Stimulated activated CD8-positive, alpha-beta memory T cell treated with anti-CD3 and anti-CD28 coated beads, Interleukin-7, amount 100 ng/mL, for 24 hours (primary cell): ENCODE results near the gene SCP2.

Experiments used
- DNase-seq: peaks from one replicate; pipeline ENCODE4 v3.0.0-alpha.2; 2020; ENCODE audit warnings: low read depth

The SCP2 gene

DNA sequence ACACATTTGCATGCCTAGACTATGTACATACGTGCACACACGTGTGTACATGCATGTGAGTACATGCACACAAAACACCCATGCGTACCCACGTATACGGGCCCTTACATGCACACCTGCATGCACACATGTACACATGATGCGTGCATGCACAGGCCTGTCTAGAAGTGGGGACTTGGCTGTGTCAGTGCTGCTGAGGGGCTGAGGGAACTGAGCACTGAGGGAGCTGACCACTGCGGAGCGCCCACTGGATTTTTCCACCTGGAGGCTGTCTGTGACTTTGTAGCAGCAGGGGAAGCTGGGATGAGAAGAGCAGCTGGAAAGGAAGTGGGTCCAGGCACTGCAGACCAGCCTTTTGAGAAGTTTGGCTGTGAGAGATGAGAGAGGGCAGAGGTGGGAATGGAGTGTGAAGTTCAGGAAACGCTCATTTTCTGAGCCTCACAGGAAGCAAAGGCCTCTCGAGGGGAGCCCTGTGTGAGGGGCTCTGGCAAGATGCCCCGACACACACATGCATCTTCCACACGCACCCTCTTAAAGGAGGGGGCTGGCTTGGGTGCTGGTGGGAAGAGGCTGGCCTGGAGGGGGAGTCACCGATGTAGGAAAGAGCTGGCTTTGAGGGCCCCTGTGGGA is 155.9 kb downstream of the SCP2 start:
- no peak for DNase-seq

DNA sequence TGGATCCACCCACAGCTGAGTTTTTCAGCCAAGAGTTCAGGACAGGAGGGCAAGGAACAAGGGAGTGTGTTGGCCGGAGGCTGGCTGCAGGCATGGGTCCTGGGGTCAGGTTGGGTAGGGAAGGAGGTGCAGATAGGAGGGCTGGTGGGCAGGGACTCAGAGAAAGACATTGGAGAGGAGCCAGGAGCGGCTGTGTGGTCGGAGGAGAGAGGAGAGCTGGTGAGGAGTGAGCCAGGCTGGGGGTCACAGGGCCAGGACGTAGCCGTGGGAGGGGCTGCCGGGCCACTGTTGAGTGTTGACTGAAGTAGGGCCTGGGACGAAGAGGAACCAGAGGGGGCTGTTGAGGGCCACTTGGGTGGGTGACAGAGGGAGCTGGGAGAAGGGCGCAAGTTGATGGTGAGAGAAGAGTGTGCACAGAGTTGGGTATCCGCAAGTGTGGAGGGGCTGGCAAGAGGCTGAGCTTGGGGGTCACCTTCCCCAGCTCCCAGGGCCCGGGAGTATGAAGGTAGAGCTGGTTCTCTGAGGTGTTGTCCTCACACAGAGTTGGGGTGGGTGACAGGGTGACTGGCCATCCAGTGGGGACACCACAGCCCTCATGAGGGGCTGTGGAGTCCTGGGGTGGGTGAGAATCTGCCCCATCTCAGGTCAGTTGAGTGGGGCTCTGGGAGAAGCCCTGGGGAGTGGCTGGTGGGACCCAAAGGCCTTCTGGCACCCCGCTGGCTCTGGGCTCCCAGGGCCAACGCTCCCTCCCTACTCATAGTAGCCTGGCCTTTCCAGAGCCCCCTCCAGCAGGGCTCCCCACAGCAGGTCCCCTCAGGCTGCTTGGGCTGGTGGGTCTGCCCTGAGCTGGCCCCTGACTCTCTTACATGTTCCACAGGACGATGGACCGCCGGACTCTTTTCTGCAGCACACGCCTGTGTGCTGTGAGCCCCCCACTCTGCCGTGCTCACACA is 156.8 kb downstream of the SCP2 start:
- no peak for DNase-seq

DNA sequence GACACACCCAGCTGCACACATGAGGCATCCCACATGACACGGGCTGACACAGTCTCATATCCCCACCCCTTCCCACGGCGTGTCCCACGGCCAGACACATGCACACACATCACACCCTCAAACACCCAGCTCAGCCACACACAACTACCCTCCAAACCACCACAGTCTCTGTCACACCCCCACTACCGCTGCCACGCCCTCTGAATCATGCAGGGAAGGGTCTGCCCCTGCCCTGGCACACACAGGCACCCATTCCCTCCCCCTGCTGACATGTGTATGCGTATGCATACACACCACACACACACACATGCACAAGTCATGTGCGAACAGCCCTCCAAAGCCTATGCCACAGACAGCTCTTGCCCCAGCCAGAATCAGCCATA is 157.5 kb downstream of the SCP2 start:
- no peak for DNase-seq

GRCh38 chr1:53085405-53085804 is 158.3 kb downstream of the SCP2 start:
- DNase-seq, result no peak

- no peak for DNase-seq
Measured at GRCh38 chr1:53086491-53087070, 159.5 kb downstream of the SCP2 start.

DNA sequence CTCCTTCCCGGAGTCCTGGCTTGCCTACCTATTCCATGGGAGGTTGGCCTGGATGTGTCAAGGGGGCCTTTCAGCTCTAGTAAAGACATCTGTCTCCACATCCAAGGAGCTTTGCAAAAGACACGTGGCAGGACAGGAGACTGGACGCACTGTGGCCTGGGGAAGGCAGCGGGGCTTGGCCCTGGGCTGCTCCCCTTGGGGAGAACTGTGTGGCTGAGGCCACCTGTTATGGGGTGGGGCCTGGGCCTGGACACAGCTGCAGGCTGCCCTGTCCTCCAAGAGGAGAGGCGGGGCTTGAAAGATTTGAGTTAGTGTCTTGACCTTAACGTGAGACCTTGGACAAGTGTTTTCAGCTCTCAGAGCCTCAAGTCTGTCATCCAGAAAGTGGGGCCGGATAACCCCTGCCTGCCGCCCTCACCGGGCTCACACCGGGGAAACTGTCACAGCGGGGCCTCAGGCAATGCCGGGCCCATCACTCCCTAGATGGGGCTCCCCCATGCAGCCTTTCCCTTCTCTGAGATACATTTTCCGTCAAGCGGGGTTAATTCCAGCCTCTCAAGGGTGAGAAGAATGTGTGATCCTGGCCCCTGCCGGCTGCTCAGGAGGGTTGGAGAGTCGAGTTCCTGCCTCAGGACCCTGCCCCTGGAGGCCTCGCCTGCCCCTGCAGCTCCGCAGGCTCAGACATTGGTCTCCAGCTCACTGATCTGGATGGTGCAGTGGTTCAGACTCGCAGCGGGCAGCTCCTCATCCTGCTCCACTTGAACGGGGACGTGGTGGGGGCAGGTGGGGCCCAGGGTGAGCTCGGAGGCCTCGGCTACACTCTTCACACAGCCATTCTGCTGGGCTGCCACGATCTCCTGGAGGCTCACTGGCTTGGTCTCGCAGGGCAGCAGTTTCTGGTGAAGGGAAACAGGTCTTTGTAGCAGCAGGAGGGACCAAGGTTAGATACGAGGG is 160.5 kb downstream of the SCP2 start:
- no peak for DNase-seq

DNA sequence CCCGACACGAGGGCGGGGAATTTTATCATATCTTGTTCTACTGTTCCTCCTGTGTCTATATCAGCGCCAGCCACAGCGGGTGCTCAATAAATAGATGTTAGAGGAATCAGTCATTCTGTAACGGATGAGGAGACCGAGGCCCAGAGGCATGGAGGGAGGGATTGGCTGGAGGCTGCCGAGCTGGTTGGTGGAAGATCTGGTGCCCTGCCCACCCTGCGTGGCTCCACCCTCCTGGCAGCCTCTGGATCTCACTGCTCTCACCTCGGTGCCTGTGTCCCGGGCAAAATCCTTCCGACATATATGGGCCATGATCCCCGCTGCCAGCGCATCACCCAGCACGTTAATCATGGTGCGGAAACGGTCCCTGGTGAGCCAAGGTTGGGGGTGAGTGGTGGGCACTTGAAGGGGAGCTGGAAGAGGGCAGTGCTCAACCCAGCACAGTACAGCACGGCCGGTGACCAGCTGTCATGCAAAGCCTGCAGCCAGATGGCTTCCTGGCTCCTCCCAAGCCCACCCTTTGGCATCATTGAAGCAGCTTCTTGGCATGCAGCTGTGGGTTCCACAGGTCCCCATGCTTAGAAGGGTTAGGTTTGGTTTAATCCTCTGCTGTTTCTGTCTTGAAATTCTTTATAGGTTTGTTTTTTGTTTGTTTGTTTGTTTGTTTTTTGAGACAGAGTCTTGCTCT is 161.7 kb downstream of the SCP2 start:
- no peak for DNase-seq

DNA sequence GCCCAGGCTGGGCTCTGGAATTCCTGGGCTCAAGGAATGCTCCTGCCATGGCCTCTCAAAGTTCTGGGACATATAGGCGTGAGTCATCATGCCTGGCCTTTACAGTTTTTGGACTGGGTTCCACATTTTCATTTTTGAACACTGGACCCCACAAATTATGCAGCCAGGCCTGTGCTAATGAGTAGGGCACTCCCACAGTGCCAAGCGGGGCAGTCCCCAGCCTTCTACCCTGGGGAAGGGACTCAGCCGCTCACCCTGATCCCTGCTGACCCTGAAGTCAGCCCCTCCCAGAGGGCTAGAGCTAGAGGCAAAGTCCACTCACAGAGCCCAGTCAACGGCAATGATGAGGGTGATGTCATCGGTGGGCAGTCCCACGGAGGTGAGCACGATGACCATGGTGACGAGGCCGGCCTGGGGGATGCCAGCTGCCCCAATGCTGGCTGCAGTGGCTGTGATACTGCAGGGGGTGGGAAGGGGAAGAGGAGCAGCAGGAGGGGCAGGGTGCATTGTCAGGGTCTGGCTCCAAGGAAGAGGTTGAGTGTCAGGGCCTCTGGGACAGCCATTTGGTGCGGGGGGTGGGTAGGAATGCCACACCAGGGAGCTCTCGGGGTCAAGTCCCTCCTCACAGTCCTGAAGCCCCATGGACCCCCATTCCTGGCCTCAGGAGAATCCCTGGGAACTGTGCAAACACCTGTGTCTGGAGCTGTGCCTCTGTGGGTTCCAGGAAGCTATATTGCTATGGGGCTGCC is 162.6 kb downstream of the SCP2 start:
- no peak for DNase-seq

- no peak for DNase-seq
Measured at GRCh38 chr1:53090227-53091147, 163.4 kb downstream of the SCP2 start.

GRCh38 chr1:53091841-53092645 is 165.0 kb downstream of the SCP2 start:
- DNase-seq, result no peak

- no peak for DNase-seq
Measured at GRCh38 chr1:53092659-53093450, 165.8 kb downstream of the SCP2 start.

DNA sequence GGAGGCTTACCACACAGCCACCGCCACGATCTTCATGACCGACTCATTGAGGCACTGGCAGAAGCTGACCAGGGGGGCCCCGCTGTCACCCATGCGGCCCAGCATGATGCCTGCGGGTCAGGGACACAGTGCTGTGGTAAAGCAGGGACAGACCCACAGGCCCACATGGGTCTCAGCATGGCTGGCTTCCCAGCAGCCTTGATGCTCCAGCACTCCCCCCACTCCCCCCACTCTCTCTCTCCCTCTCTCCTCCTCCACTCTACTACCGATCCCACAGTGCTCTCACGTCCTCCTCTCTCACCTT is 166.3 kb downstream of the SCP2 start:
- DNase-seq, result no peak

- DNase-seq, result no peak
Measured at GRCh38 chr1:53093778-53094532, 166.9 kb downstream of the SCP2 start.

GRCh38 chr1:53094533-53094919 is 167.4 kb downstream of the SCP2 start:
- no peak for DNase-seq
